ENCODE data around the gene CENPP.

Gene CENPP

DNA sequence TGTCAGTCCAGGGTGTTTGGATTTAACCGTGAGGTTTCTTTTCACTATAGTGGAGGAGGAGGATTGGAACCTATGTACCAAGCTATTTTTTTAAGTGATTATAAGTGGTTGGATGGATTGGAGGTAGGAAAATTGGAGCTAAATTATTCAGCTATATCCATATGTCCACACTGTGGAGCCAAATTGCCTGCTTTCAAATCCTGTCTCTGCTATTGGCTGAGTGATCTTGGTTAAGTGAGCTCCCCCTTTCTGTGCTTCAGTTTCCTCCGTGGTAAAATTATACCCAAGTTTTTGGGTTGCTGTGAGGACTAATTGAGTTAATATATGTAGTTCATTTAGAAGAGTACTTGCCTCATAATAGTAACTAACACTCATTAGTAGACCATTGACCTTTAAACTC is 2.5 kb downstream of the CENPP start:
- peak; percentile 4; the same call in 1 of the 2 replicates for TF ChIP-seq RAD21 (IDR thresholded peaks at IDR 0.05; ENCODE audit: low read depth)
- TF ChIP-seq CEBPB (IDR thresholded peaks at IDR 0.05) = no peak

- TF ChIP-seq TAF1 (IDR thresholded peaks at IDR 0.05; ENCODE audit: low read depth) = no peak
- no peak for TF ChIP-seq TEAD4 (IDR thresholded peaks at IDR 0.05)
- no peak for TF ChIP-seq NFIC (IDR thresholded peaks at IDR 0.05)
Measured at GRCh38 chr9:92332577-92333281, 7.0 kb downstream of the CENPP start.

DNA sequence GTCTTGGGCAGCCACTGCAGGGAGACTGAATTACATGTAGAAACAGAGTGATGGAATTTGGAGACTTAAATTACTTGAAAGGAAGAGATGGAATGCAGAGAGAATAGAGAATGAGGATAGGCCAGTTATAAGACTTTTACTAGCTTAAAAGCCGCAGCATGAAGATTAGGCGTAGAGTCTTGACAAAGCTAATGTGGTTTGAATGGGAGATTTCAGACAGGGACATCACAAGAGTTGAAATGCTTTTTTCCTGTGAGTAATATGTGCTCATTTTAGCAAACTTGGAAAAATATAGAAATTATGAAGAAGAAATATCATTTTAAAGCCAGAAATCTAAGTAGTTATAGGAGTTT is 7.5 kb downstream of the CENPP start:
- TF ChIP-seq EGR1 (IDR thresholded peaks at IDR 0.05) = no peak

DNA sequence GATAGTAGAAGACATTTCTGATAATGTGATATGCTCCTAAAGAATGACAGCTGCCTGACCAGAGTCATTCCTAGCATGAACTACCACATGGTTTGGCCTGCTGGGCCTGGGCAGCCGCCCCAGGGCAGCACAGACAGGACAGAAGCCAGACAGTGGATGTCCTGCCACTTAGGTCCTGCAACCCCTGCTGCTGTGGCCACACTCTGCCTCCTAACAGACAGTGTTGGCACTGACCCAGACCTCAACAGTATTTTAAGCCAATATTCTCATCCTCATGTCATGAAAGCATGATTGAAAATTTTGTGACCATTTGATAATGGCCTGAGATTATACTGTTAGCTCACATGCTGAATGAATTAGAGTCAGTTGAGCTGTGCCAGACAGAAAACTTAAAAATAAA is 15.8 kb downstream of the CENPP start:
- TF ChIP-seq RAD21 (IDR thresholded peaks at IDR 0.05; ENCODE audit: low read depth) (no peak), USF1 (IDR thresholded peaks at IDR 0.05) (no peak), EGR1 (IDR thresholded peaks at IDR 0.05) (no peak), TAF1 (IDR thresholded peaks at IDR 0.05; ENCODE audit: low read depth) (no peak), ZBTB7A (IDR thresholded peaks at IDR 0.05; ENCODE audit: low read depth) (no peak), CREB1 (IDR thresholded peaks at IDR 0.05; ENCODE audit: low read depth) (no peak), NFIC (IDR thresholded peaks at IDR 0.05) (no peak), TEAD4 (IDR thresholded peaks at IDR 0.05) (no peak), YY1 (IDR thresholded peaks at IDR 0.05; ENCODE audit: low read depth) (no peak)
- TF ChIP-seq, protein P1, sequence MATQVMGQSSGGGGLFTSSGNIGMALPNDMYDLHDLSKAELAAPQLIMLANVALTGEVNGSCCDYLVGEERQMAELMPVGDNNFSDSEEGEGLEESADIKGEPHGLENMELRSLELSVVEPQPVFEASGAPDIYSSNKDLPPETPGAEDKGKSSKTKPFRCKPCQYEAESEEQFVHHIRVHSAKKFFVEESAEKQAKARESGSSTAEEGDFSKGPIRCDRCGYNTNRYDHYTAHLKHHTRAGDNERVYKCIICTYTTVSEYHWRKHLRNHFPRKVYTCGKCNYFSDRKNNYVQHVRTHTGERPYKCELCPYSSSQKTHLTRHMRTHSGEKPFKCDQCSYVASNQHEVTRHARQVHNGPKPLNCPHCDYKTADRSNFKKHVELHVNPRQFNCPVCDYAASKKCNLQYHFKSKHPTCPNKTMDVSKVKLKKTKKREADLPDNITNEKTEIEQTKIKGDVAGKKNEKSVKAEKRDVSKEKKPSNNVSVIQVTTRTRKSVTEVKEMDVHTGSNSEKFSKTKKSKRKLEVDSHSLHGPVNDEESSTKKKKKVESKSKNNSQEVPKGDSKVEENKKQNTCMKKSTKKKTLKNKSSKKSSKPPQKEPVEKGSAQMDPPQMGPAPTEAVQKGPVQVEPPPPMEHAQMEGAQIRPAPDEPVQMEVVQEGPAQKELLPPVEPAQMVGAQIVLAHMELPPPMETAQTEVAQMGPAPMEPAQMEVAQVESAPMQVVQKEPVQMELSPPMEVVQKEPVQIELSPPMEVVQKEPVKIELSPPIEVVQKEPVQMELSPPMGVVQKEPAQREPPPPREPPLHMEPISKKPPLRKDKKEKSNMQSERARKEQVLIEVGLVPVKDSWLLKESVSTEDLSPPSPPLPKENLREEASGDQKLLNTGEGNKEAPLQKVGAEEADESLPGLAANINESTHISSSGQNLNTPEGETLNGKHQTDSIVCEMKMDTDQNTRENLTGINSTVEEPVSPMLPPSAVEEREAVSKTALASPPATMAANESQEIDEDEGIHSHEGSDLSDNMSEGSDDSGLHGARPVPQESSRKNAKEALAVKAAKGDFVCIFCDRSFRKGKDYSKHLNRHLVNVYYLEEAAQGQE (IDR thresholded peaks at IDR 0.05; ENCODE audit: low read depth) = no peak

DNA sequence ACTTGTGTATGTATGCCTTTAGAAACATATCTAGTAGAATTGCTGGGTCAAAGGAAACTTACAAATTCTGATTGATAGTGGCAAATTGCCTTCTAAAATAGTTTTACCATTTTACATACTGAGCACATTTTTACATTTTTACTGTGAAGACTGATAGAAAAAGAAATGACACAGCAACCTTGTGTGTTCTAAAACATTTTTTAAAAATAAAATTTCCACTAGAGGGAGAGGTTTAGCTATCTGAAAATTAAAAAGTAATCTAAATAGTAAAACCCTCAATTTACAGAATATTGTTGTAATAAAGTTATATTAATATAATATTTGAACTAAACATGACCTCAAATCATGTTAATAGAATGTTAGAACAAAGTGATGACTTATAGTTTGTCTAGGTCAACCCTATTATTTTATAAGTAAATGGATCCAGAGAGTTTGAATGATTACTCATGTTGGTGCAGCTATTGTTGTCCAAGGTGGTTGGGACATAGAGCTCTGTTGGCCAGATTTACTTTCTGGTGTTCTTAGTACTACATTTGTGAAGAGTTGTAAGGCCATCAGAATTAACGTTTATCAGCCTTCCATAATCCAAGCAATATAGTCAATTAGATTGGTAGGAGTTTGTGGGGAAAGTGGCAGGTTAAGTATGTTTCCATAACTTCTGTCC is 17.2 kb downstream of the CENPP start:
- TF ChIP-seq CEBPB (IDR thresholded peaks at IDR 0.05) (no peak), TCF12 (IDR thresholded peaks at IDR 0.05; ENCODE audit: low read depth) (no peak), TAF1 (IDR thresholded peaks at IDR 0.05; ENCODE audit: low read depth) (no peak), YY1 (IDR thresholded peaks at IDR 0.05; ENCODE audit: low read depth) (no peak), FOXM1 (IDR thresholded peaks at IDR 0.05; ENCODE audit: borderline replicate concordance, low read depth) (no peak), EP300 (IDR thresholded peaks at IDR 0.05; ENCODE audit: borderline replicate concordance) (no peak), NFIC (IDR thresholded peaks at IDR 0.05) (no peak), CREB1 (IDR thresholded peaks at IDR 0.05; ENCODE audit: low read depth) (no peak), MAX (IDR thresholded peaks at IDR 0.05) (no peak), EGR1 (IDR thresholded peaks at IDR 0.05) (no peak), RAD21 (IDR thresholded peaks at IDR 0.05; ENCODE audit: low read depth) (no peak), TEAD4 (IDR thresholded peaks at IDR 0.05) (no peak), USF1 (IDR thresholded peaks at IDR 0.05) (no peak), ZBTB7A (IDR thresholded peaks at IDR 0.05; ENCODE audit: low read depth) (no peak)
- TF ChIP-seq, protein P1 (IDR thresholded peaks at IDR 0.05; ENCODE audit: low read depth) = no peak

- TF ChIP-seq EGR1 (IDR thresholded peaks at IDR 0.05) (no peak), ZBTB7A (IDR thresholded peaks at IDR 0.05; ENCODE audit: low read depth) (no peak), RAD21 (IDR thresholded peaks at IDR 0.05; ENCODE audit: low read depth) (no peak), USF1 (IDR thresholded peaks at IDR 0.05) (no peak)
- TF ChIP-seq, protein P1 (IDR thresholded peaks at IDR 0.05; ENCODE audit: low read depth) = no peak
Measured at GRCh38 chr9:92345582-92345981, 19.8 kb downstream of the CENPP start.

All from Ishikawa (cell line).